Aorta (tissue), 5 donors: ENCODE measurements around the gene UBE2H. TPM values are rescaled to one million over a fixed set of nuclear protein-coding genes. Genes with fewer than 3 reads are reported as not detected.
A peak's percentile ranks its signal among the peaks of the same experiment; 100 is the strongest.
"Not testable (repeated sequence)": the region's sequence is repeated elsewhere in the genome, so short reads cannot be mapped to it uniquely, and the experiment has no call there.

ENCODE experiments used
- ATAC-seq: fragments of 200-7000 bp; cut with Tn5 transposase; one replicate; pipeline ENCODE4 v1.9.1; 2022; ENCODE audit warnings: moderate library complexity; ENCODE audit not compliant: low FRiP score
- DNase-seq, 2 donors: peaks; one replicate each; pipeline ENCODE4 v3.0.0-alpha.2; 2020
- H3K27ac ChIP-seq, 2 donors: one replicate each; pipeline ENCODE4 v1.5.1; 2013; ENCODE audit warnings: low read length in 2 of 2, mild to moderate bottlenecking in 2 of 2, moderate library complexity in 2 of 2, control low read depth in 1 of 2, inconsistent platforms in 1 of 2, low read depth in 1 of 2
- H3K27me3 ChIP-seq, 2 donors: one replicate each; pipeline ENCODE4 v1.6.1; 2013; ENCODE audit warnings: control low read depth in 1 of 2, low read length in 1 of 2, mild to moderate bottlenecking in 1 of 2, moderate library complexity in 1 of 2; ENCODE audit not compliant: insufficient read depth in 2 of 2, control insufficient read depth in 1 of 2
- H3K36me3 ChIP-seq, 2 donors: one replicate each; pipeline ENCODE4 v1.6.1; 2013; ENCODE audit warnings: control low read depth in 1 of 2, low read length in 1 of 2, mild to moderate bottlenecking in 1 of 2; ENCODE audit not compliant: insufficient read depth in 2 of 2, control insufficient read depth in 1 of 2
- H3K4me1 ChIP-seq, 2 donors: one replicate each; pipeline ENCODE4 v1.6.1; 2013; ENCODE audit warnings: low read length in 2 of 2, control low read depth in 1 of 2, mild to moderate bottlenecking in 1 of 2, moderate library complexity in 1 of 2; ENCODE audit not compliant: insufficient read depth in 2 of 2, control insufficient read depth in 1 of 2
- H3K4me3 ChIP-seq, 2 donors: one replicate each; pipeline ENCODE4 v1.5.1; 2013; ENCODE audit warnings: low read length in 2 of 2, control low read depth in 1 of 2, mild to moderate bottlenecking in 1 of 2
- H3K9me3 ChIP-seq: one replicate; pipeline ENCODE4 v1.6.1; 2013; ENCODE audit warnings: mild to moderate bottlenecking, low read length; ENCODE audit not compliant: control insufficient read depth
- WGBS, 2 donors: extraction: QIAGEN DNeasy Blood & Tissue Kit; methylation state at CpG; one replicate each; pipeline ENCODE4 v1.1.7; 2013; 5-methylcytosine and 5-hydroxymethylcytosine counted together
- intact Hi-C, 2 donors: fragments of 100-400 bp; cut with DNase I; formaldehyde crosslinking; loops; one replicate each; pipeline versions ENCODE4 v1.14.2 to v1.15.0; 2022
- polyA plus RNA-seq, 2 donors: library from polyadenylated mRNA; stranded (reverse); fragments of 200-250 nt; gene quantifications; one replicate each; pipeline ENCODE4 v1.2.3, GENCODE V29; 2013
- total RNA-seq, 2 donors: library from RNA; stranded (reverse); fragmentation: NEBNext Ultra II Directional; extraction: Animal tissue kit (Norgen Biotek cat#: 25700); gene quantifications; one replicate each; pipeline ENCODE4 v1.2.1, GENCODE V29; 2021
- donor health status: healthy with polysubstance abuse.
- donor health status: Bipolar disorder and iron deficiency.
- donor health status: DM: no; HTN: no; CAD: no.
- donor health status: DM: no; HTN: no; CAD: no.
- donor health status: DM: yes; HTN: yes; CAD: no.

Gene UBE2H
- total and polyA plus RNA-seq, 4 donors = 52.3 to 173 (median 99.6) TPM

DNA sequence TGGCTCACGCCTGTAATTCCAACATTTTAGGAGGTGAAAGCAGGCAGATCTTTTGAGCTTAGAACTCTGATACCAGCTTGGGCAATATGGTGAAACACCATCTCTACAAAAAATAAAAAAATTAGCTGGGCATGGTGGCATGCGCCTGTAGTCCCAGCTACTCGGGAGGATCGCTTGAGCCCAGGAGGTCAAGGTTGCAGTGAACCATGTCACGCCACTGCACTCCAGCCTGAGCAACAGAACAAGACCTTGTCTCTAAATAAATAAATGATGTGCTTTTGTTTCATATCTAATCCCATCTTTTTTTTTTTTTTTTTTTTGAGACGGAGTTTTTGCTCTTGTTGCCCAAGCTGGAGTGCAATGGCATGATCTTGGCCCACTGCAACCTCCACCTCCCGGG lies 58.6 kb downstream of the UBE2H start:
- H3K27ac ChIP-seq, intact Hi-C loops, ATAC-seq, H3K27me3 ChIP-seq, H3K4me3 ChIP-seq, DNase-seq, H3K36me3 ChIP-seq, H3K9me3 ChIP-seq: not testable (repeated sequence)
- 84 to 91% methylated on average over 7 of the region's 7 CpGs for WGBS, 2 donors
- peaks cover 4 to 14% of the 10 kb centered on the region in 2 donors for H3K4me1 ChIP-seq

DNA sequence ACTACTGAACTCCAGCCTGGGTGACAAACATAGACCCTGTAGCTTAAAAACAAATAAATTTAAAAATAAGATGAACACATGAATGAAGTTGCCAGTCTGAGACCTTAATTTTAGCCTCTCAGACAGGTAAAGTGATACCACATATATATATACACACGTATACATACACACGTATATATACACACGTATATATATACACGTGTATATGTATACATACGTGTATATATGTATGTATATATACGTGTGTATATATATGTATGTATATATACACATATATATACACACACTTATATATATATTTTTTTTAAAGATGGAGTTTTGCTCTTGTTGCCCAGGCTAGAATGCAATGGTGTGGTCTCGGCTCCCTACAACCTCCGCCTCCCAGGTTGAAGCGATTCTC lies 62.7 kb downstream of the UBE2H start:
- H3K4me1 ChIP-seq = peaks cover 3 to 9% of the 10 kb centered on the region in 2 donors
- intact Hi-C loops = no loop called here
- WGBS, 2 donors = 83 to 86% methylated on average over 9 of the region's 9 CpGs
- H3K27ac ChIP-seq = no peak overlapping the region
- no peaks in the 10 kb centered on the region for H3K27me3 ChIP-seq
- DNase-seq = no peak
- no peak for ATAC-seq
- H3K9me3 ChIP-seq = no peaks in the 10 kb centered on the region
- no peaks in the 10 kb centered on the region for H3K36me3 ChIP-seq
- H3K4me3 ChIP-seq = no peak overlapping the region

DNA sequence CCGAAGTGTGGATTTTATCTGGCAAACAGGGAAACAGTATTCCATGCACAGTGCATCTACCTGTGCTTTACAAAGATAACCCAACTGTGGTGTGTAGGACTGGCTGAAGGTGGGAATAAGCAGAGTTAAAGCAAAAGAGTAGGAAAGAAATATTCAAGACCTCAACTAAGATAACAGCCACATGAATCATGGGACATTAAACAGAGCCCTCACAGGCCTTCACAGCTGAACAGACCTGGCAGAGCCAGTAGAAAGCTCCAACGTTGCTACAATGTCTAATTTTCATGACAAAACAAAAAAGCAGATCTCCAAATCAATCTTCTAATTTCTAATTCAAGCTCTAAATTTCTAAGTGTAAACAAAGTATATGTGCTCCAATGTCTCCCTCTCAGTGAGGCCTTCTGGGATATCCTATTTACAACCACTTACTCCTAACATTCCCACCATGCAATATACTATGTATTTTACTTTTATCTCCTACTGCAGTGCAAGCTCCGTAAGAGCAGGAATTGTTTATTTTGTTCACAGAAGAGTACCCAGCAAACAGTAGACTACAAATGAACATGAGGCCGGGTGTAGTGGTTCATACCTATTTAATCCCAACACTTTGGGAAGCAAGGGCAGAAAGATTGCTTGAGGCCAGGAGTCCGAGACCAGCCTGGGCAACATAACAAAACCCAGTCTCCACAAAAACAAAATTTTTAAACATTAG lies 63.5 kb downstream of the UBE2H start:
- H3K27ac ChIP-seq = peak overlapping the region in 1 of 2 donors; percentile 36
- H3K27me3 ChIP-seq = no peaks in the 10 kb centered on the region
- intact Hi-C loops = no loop called here
- ATAC-seq = no peak
- peaks cover 3 to 9% of the 10 kb centered on the region in 2 donors for H3K4me1 ChIP-seq
- 21 to 29% methylated on average over 5 of the region's 5 CpGs for WGBS, 2 donors
- H3K36me3 ChIP-seq = no peaks in the 10 kb centered on the region
- DNase-seq = no peak
- H3K9me3 ChIP-seq = no peaks in the 10 kb centered on the region
- H3K4me3 ChIP-seq = no peak overlapping the region

DNA sequence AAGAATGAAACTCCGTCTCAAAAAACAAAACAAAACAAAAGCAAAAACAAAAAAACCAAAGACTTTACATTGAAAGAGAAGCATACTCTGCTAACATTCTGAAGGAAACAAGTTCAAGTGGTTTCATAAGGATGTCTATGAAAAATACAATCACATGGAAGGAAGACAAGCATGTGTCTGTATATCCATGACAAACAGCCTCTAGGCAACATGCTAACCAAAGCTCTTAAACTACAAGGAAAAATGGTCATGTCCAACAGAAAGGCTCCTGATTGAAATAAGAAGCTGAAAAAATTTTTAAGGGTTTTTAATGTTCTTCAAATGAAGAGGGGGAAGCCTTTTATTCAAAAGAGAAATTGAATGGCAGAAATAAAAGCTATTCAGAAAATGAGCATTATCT lies 64.9 kb downstream of the UBE2H start:
- ATAC-seq = no peak
- H3K4me3 ChIP-seq = no peak overlapping the region
- H3K27me3 ChIP-seq = no peaks in the 10 kb centered on the region
- intact Hi-C loops = no loop called here
- no peaks in the 10 kb centered on the region for H3K9me3 ChIP-seq
- no peak overlapping the region for H3K27ac ChIP-seq
- H3K4me1 ChIP-seq = peaks cover 3 to 9% of the 10 kb centered on the region in 2 donors
- WGBS, 2 donors = 29 to 53% methylated on average over 1 of the region's 1 CpG
- DNase-seq = no peak
- H3K36me3 ChIP-seq = no peaks in the 10 kb centered on the region

DNA sequence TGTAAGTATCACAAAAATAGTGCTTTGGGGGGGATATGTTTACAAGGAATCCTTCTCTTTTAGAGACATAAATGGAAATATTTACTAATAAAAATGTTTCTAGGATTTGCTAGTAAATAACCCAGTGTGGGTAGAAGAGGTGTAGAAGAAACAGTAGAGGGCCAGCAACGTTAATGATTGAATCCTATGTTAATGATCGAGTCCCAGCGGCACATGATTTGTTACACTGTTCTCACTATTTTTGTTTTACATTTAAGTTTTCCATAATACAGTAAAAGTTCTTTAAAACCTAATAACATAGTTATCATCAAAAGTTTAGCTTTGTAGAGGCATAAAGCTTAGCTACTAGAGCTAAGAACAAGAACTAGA lies 66.0 kb downstream of the UBE2H start:
- intact Hi-C loops = no loop called here
- 81 to 85% methylated on average over 3 of the region's 3 CpGs for WGBS, 2 donors
- H3K9me3 ChIP-seq = no peaks in the 10 kb centered on the region
- no peak overlapping the region for H3K4me3 ChIP-seq
- H3K36me3 ChIP-seq = no peaks in the 10 kb centered on the region
- no peak overlapping the region for H3K27ac ChIP-seq
- ATAC-seq (no peak), DNase-seq (no peak)
- no peaks in the 10 kb centered on the region for H3K27me3 ChIP-seq
- peaks cover 3 to 10% of the 10 kb centered on the region in 2 donors for H3K4me1 ChIP-seq

DNA sequence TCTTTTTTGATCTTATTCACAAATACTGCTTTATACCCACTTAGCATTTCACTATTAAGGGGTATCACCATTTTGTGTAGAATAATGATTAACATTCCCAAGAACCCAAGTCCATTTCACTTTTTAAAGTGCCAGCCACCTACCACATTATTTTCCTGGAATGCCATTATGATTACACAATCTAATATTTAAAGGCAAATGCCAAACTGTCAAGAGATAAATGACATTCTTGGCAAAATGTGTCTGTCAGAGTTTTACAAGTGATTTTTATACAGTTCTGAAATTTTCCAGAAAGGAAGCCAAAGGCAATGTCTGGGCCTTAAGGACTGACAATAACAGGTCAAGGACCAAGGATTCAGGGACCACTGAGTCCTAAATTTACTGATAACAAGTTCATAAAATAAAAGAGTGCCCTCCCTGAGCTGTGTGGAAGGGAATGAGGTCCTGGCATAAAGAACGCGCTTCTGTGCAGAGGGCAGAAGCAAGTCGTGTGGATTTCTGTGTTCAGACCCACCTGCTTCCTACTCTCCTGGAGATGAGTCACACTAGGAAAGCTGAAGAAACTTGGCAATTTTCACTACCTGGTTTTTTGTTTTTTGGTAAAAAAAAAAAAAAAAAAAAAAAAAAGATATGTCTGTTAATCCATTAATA lies 66.5 kb downstream of the UBE2H start:
- no peak for ATAC-seq
- Histone ChIP-seq H3K9me3 (no peaks in the 10 kb centered on the region), H3K27ac (peak overlapping the region in 1 of 2 donors; percentile 75), H3K4me3 (no peak overlapping the region), H3K27me3 (no peaks in the 10 kb centered on the region), H3K36me3 (no peaks in the 10 kb centered on the region), H3K4me1 (peaks cover 3 to 10% of the 10 kb centered on the region in 2 donors)
- WGBS, 2 donors = 20% methylated on average over 3 of the region's 3 CpGs
- DNase-seq = no peak
- intact Hi-C loops = no loop called here

DNA sequence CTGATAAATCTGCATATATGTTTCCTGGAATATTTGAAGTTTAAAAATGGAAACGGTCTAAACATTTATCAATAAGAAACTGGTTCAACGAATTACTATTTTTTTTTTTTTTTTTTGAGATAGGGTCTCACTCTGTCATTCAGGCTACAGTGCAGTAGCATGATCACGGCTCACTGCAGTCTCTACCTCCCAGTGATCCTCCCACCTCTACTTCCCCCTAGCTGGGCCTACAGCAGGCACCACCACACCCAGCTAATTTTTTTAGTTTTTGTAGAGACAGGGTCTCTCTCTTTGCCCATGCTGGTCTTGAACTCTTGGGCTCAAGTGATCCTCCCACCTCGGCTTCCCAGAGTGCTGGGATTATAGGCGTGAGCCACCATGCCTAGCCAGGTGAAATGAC lies 68.3 kb downstream of the UBE2H start:
- H3K4me3 ChIP-seq = no peak overlapping the region
- H3K27me3 ChIP-seq = no peaks in the 10 kb centered on the region
- DNase-seq = no peak
- no peak overlapping the region for H3K27ac ChIP-seq
- ATAC-seq = no peak
- H3K9me3 ChIP-seq = no peaks in the 10 kb centered on the region
- WGBS, 2 donors = 86 to 88% methylated on average over 5 of the region's 5 CpGs
- H3K4me1 ChIP-seq = peaks cover 0 to 7% of the 10 kb centered on the region in 2 donors
- intact Hi-C loops = loop anchor here in 1 of 2 donors (5.0 kb wide), 1 partner anchor 63 kb away; no protein-coding TSS in a partner anchor
- no peaks in the 10 kb centered on the region for H3K36me3 ChIP-seq

DNA sequence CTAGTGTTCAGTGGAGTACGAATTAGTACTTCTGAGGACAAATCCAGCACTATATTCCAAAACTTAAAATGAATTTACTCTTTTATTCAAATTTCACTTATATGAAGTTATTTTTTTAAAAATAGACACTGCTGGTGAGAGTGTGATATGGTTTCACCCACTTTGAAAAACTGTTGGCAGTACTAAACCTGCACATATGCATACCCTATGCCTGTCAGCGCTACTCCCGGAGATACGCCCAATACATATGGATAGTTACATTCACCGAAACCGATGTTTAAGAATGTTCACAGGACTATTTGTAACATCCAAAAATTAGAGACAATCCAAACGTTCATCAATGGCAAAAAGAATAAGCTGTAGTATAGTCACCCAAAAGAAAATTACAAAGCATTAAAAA lies 69.6 kb downstream of the UBE2H start:
- H3K36me3 ChIP-seq = peaks cover 0 to under 1% of the 10 kb centered on the region in 2 donors
- DNase-seq (no peak), ATAC-seq (no peak)
- H3K9me3 ChIP-seq = no peaks in the 10 kb centered on the region
- peaks cover under 1 to 3% of the 10 kb centered on the region in 2 donors for H3K4me1 ChIP-seq
- WGBS, 2 donors = 85 to 90% methylated on average over 7 of the region's 7 CpGs
- intact Hi-C loops = loop anchor here in 1 of 2 donors (5.0 kb wide), 1 partner anchor 64 kb away; no protein-coding TSS in a partner anchor
- no peak overlapping the region for H3K27ac ChIP-seq
- no peaks in the 10 kb centered on the region for H3K27me3 ChIP-seq
- H3K4me3 ChIP-seq = no peak overlapping the region

DNA sequence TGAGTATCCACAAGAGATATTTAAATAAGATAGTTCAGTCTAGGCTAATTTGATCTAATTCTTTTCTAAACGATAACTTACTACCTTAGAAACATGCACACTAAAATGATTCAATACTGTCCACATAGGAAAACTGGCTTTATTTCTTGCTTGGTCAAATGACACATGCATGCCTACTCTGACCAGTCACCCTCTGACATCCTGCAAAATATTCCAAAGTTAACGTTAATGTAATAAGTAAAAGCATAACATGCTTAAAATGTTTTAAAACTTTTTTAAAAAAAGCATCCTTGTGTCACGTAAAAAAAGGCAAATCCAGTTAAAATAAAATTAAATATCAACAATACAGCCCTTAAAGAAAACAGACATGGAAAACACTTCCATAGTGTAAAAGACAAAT lies 70.2 kb downstream of the UBE2H start:
- ATAC-seq = no peak
- Histone ChIP-seq H3K4me3 (no peak overlapping the region), H3K4me1 (peaks cover 3 to 4% of the 10 kb centered on the region in 2 donors), H3K9me3 (no peaks in the 10 kb centered on the region), H3K27me3 (no peaks in the 10 kb centered on the region), H3K36me3 (peaks cover 0 to 3% of the 10 kb centered on the region in 2 donors), H3K27ac (no peak overlapping the region)
- DNase-seq = no peak
- intact Hi-C loops = loop anchor here in 1 of 2 donors (5.0 kb wide), 1 partner anchor 65 kb away; no protein-coding TSS in a partner anchor
- WGBS, 2 donors = 2 to 9% methylated on average over 3 of the region's 3 CpGs
